Hematopoietic multipotent progenitor cell treated with erythropoietin and hydrocortisone succinate and interleukin-3 and kit ligand, for 6 days (in vitro differentiated cells): ENCODE measurements around the gene RBP5.

ENCODE experiments used
- DNase-seq: peaks from one replicate; pipeline ENCODE4 v3.0.0-alpha.2; 2015

Gene RBP5

DNA sequence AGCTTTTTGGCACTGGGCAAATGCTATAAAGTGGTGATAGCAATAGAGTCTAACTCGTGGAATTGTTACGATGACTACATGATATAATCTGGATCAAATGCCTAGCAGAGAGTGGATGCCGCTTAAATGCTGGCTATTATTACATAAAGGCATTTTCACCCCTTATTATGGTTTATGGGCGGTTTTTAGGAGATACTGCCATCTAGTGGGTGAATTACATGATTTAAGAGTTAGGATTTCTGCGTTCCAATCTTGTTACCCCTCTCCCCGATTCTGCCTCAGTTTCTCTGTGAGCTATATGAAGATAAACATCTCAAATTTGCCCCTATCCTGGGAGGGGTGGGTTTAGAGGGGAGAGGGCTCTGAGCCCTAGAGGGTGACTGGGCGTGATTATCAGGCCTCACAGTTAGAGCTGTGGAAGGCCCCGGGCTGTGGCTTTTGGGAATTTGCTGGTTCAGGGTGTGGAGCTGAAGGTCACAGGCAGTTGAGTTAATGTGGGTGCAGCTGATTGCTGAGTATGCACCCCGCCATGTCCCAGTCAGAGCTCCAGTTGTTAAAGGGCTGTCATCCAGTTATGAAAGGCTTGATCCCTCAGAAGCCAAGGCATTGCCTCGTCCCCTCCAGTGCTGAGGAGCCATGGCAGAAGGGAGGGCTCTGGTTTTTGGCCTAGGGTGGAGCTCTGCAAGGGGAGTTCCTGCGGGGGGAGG is 15.9 kb upstream of the RBP5 start:
- DNase-seq = peak; percentile 78

DNA sequence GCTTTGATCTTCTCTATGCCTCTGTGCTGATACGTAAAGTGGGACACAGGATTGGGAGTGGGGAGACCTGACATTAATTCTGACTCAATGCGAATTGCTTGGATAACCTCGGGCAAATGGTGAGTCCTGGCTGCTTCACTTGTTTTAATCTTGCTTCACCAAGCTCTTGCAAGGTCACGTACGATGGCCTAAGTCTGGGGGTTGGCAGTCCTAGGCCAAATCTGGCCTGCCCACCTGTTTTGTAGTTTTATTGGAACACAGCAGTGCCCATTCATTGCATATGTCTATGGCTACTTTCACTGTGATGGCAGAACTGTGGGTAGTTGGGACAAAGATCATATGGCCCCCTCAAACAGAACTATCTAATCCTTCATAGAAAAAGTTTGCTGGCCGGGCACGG is 14.9 kb upstream of the RBP5 start:
- no peak for DNase-seq

DNA sequence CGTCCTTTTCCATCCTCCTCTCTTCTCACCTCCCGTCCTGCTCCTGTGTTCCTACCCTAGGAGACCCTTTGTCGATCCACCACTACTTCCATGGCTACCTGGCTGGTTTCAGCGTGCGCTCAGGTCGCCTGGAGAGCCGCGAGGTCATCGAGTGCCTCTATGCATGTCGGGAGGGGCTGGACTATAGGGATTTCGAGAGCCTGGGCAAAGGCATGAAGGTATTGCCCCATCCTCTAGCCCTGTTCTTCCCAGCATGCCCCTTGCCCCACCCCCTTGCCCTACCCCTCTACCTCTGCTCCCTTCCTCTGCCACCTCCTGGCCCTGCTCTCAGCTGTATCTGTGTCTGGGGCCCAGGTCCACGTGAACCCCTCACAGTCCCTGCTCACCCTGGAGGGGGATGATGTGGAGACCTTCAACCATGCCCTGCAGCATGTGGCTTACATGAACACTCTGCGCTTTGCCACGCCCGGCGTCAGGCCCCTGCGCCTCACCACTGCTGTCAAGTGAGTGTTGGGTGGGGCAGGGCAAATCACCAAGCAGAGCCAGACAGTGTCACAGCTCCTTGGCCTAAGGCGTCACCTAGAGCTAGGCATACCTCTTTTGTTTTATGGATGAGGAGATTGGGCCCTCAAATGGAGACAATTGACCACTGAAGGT is 14.2 kb upstream of the RBP5 start:
- DNase-seq = no peak

DNA sequence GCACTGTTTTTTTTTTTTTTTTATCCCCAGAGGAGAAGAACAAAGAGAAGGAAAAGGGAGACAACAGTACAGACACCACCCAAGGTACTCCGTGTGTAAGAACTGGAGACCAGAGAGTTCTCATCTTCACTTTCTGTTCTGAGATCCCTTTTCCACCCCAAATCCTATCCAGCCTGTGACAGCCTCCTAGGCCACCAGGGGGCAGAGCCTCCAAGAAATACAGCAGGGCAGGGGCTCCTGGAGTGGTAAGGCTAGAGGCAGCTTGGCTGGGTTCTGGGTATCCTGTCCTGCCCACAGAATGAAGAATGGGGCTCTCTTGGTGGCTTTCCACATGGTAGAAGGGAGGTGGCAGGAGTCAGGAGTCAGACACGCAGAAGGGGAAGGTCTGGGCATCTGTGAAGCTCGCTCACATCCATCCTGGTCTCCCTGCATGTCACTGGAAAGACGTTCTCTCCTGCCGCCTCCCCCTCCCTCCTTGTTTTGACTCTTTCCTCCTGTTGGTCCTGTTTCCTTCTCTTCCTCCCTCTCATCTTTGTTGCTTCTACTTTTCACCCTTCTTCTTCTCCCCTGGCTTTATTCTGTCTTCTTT is 13.5 kb upstream of the RBP5 start:
- peak; percentile 85 for DNase-seq

DNA sequence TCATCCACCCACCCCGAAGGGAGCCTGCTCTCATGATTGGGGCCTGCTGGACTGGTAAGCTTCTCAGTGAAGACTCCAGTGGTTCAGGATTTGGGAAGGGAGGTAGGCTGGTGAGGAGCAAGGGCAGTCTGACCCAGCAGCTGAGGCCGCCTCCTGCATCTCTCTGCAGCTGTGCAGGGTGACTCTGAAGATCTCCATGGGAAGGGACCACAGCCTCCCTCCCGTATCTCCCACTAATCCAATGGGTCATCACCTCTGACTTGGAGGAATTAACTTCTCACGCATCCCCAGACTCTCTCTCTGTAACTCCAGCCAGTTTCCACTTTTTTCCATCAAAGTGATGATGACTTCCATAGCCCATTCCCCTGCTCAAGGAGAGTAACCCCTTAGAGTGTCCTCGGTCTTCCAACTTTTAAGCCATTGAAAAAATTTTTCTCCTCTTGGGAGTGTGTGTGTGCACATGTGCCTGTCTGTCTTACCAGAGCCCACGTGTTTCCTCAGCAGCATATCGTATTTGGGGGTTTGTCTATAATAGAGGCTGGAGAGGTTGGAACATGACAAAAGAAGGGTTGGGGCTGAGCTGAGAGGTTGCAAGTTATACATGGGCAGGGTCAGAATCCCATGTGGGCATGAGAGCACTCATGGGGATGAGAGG is 12.8 kb upstream of the RBP5 start:
- DNase-seq = no peak

DNA sequence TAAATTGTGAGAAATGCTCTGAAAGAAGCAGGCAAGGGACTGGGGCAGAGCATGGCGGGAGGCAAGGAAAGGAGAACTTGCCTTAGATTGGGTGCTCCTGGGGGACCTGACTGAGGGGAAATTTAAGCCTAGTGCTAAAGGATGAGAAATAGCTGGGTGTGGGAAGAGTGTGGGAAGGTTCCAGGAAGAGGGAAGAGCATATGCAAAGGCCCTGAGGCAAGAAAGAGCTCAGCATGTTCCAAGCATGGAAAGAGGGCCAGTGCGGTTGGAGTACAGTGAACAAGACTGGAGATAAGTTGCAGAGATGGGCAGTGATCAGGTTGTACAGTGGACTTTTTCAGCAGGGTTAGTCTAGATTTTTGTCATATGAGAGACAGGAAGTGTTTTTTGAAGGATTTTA is 10.5 kb upstream of the RBP5 start:
- DNase-seq = no peak

DNA sequence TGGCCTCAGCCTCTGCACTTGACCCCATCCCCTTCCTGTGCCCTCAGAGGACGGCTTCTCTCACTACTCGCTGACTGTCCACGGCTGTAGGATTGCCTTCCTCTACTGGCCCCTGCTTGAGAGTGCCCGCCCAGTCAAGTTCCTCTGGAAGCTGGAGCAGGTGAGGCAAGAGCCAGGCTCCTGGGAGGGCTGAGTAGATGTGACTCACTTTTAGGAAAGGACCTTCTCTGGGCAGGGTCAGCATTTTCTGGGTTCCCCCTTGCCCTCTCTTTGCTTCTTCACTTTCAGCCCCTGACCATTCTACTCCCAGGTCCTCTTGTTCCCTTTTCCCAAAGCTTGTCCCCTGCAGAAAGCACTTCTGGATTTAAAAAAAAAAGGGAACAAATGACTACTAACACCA is 9.2 kb upstream of the RBP5 start:
- DNase-seq = no peak

DNA sequence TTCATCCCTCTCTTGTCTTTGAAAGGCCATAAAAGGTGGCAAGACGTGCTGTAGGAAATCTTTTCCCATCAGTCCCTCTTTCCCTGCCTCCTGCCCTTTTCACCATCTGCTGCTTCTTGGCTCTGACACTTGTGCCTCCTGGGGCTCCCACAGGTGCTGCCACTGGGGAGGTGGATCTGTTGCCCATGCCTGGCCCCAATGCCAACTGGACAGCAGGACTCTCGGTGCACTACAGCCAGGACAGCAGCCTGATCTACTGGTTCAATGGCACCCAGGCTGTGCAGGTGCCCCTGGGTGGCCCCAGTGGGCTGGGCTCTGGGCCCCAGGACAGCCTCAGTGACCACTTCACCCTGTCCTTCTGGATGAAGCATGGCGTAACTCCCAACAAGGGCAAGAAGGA is 8.0 kb upstream of the RBP5 start:
- no peak for DNase-seq

DNA sequence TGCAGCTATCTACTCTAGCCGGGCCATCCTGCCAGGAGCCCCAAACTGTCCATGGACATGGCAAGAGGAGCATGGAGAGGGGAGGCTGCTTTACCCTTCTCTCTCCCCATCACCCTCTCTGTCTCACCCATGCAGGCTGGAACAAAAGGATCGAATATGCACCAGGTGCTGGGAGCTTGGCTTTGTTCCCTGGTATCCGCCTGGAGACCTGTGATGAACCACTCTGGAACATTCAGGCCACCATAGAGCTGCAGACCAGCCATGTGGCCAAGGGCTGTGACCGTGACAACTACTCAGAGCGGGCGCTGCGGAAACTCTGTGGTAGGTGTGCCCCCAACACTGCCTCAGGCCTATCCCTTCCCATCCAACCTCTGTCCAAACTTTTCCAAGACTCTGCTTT is 7.4 kb upstream of the RBP5 start:
- no peak for DNase-seq

DNA sequence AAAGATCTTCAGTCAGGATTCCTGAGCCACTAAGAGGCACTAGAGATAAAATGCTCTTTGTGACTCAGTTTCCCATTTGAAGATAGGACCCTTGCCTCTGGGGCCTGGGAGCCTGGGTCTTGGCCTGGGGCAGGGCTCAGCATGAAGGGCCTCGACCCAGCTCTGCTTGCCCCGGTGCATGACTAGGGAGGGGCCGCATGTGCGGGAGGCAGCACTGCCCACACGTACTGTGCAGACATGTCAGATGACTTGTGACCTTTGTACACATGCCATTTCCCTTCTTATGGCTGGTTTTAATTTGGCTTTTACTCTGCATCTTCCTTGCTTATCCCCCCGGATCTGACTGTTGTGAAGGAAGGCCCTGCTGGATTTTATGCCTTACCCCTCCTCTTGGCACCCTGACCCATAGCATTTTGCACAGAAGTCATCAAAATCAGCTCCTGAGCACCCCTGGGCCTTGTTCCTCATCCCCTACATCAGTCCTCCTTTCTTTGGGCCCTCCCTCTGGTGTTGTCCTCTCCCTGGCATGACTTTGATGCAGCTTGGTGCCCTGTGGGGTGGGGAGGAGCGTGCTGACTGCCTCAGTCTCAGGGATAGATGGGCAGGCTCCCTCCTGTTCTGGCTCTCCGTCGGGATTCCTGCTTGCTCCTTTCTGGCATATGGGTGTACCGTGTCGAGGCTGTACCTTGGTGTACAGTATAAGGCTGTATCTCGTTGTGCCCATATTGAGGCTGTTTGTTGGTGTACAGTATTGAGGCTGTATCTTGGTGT is 5.9 kb upstream of the RBP5 start:
- no peak for DNase-seq

DNA sequence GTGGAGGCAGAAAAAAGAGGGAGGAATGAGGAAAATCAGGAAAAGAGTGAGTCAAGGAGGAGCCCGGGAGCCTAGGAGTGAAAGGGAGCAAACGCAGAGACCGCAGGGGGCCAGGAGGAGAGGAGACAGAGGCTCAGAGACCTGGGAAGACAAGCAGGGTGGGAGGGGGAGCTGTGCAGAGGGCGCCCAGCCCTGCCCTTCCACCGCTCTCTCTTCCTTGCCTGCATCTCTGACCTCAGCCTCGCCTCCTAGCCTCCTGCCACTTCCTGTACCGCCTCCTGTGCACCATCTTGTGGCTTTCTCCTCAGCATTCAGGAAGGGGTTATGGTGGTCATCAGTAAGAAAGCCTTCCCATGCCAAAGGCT is 2.8 kb upstream of the RBP5 start:
- DNase-seq = peak; percentile 64

DNA sequence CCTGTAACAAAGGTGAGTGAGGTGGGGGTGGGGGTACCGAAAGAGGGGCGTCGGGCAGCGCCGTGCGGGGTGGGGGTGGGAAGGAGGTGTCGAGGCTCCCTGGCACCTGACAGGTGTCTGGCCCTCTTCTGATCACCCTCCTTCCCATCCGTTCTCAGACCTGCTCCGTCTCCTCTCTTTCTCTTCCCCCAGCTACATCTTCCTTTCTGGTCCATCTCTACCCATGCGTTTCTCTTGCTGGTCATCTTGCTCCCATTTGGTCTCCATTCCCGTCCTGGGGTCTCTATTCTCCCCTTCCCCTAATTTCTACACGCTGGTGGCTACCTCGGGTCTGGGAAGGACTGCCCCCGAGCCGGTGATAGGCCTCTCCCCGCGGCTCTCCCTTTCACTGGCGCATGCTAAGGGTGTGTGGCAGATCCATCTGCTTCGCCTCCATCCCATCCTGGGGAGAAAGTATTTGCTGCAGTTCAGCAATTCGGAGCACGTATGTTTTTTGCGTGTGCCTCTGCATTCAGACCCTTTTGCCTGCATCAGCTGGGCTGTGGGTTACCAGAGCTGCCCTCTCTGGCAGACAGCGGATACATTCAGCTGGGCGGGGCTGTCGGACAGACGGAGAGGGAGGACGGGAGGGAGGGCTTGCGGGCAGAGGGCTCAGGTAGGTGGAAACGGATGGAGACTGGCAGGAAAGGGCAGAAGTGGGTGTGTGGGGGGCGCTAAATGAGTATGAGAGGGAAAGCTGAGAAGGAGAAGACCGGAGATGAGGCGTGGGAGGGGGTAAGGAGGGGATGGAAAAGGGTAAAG is 2.2 kb upstream of the RBP5 start:
- peak; percentile 68 for DNase-seq

DNA sequence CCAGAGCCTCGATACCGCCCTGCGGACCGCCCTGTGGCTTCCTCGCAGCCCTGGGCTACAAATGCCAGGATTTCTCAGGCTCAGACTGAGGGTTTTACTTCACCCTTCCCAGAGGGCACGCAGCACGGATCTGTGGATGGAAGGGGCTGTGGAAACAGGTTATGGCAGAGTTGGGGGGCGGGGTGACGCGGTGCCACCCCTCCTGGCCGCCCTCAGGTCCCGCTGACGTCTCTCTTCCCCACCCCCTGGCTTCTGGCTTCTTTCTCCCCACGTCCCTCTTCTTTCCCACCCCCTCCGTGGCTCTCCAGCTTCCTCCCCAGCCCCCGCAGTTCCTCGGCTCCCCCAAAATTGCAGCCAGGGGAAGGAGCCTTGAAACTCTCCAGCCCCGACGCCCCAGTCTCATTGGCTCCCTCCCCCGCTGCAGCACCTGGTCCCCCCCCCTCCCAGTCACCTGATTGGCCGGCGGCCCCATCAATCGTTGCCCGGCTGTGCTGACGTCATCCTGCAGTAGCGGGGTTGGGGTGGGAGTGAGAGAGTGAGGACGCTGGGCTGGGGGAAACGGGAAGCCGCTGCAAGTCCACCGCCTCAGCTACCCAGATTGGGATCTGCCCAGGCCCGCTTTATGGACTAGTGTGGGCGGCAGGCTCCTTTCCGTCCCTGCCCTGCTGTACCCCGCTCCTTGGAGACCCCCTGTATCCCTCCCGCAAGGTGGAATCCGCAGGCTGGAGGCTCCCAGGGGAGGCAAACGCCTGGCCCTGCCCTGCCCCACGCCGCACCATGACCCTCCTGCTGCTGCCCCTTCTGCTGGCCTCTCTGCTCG is 1.4 kb upstream of the RBP5 start, which contains the start of gene CLSTN3:
CLSTN3 (plus strand) TSS at position 500 of the 820 bp plus-strand sequence; CDS start at position 778, 278 bp downstream.
- peak; percentile 80 for DNase-seq

DNA sequence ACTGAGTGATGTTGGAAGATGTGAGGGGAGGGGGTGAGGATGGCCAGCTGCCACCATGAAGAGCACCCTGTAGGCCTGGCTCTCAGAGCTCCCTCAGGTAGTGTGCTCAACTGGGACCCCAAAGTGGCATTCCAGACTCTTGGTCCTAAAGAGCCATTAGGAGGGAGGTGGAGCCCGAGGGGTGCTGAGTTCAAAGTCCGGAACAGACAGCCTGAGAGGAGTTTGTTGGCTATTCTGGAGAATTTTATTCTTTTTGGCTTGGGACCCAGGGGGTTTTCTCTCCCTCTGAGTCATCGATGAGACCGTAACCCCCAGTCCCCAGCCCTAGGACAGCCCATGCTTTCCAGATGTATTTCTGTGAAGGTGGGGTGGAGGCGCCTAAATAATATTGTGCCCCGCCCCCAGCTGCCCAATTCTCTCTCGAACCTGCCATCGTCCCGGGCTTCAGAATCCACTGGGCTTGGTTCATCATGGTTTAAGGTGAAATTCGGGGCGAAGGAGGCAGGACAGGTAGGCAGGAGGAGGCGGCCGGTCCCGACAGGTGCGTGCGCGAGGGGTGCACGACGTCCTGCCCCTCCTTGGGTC is 690 bp upstream of the RBP5 start:
- no peak for DNase-seq

DNA sequence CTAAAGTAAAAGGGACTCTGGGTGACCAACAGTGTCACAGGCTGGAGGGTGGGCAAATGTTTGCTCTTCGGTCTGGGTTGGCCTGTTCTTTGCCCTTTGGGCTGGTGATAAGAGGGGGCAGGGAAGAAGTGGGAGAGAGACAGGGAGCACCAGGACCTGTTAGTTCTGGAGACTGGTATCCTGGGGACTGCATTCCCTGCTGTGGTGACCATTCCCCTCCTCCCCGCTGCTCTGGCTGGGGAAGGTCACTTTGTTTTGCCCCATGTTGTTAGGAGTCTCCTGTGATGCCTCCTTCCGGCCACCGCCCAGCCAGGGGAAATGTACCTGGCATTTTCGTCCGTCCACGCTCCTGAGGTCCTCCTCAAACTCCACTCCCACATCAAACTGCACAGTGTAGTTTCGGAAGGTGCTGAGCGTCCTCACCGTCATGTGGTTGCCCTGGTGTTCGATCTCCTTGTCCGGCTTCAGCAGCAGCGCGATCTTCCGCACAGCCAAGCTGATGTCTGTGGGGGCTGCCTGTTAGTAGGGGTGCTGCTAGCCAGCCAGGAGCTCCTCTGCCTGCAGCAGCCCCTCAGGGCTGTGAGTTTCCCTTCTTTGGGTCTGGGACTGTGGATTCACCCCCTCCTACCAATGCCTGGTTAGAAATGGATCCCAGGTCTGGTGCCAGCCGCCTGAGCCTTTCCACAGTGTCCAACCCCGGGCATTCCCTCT is 618 bp downstream of the RBP5 start:
- no peak for DNase-seq

DNA sequence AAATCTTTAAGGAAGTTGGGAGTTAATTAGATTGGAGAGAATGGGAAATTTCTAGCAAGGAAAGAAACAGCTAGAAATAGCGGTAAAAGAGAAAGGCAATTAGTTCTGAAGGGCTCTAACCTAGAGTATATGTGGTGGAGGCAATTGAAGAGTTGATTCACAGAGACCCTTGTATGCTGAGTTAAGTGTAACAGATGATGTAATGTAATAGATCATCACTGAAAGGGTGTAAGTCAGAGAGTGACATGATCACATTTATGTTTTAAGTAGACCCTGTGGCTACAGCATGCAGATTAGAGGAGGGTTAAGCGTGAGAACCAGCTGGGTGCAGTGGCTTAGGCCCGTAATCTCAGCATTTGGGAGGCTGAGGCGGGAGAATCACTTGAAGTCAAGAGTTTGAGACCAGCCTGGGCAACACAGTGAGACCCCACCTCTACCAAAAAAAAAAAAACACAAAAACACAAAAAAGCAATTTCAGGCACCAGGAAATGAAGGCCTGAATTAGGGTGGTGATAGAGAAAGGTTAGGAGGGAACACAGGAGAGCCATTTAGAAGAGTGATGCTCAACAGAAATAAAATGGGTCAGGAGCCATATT is 3.0 kb downstream of the RBP5 start:
- no peak for DNase-seq

DNA sequence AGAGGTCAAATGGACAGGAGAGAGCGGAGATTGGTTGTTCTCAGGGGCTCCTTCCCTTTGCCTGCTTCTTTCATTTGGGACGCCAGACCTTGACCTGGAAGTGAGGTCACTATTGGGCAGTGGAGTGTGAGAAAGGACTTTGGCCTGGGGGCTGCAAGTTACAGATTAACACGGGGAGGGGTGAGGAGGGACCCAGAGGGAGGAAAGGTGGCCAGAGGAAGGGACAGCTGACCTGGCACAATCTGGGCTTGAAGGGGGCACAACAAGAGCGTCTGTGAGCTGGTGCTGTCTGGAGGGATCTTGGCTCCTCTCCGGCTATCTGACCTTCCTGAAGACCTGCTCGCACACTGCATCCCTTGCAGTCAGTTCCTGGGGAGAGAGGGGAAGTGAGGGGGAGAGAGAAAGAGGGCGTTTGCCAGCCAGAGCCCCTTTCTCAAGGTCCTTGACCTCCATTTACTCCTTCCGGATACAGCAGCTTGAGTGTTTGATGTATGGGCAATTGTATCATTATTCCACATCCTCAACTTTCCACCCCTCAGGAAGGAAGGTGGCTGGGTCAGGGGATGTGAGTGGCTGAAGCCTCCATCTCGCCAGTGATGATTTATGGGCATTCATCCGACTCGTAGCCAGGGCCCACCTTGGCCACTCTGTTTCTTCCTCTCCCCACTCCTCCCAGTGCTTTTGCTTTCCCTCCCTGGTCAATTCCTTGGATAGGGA is 4.7 kb downstream of the RBP5 start:
- DNase-seq = no peak

DNA sequence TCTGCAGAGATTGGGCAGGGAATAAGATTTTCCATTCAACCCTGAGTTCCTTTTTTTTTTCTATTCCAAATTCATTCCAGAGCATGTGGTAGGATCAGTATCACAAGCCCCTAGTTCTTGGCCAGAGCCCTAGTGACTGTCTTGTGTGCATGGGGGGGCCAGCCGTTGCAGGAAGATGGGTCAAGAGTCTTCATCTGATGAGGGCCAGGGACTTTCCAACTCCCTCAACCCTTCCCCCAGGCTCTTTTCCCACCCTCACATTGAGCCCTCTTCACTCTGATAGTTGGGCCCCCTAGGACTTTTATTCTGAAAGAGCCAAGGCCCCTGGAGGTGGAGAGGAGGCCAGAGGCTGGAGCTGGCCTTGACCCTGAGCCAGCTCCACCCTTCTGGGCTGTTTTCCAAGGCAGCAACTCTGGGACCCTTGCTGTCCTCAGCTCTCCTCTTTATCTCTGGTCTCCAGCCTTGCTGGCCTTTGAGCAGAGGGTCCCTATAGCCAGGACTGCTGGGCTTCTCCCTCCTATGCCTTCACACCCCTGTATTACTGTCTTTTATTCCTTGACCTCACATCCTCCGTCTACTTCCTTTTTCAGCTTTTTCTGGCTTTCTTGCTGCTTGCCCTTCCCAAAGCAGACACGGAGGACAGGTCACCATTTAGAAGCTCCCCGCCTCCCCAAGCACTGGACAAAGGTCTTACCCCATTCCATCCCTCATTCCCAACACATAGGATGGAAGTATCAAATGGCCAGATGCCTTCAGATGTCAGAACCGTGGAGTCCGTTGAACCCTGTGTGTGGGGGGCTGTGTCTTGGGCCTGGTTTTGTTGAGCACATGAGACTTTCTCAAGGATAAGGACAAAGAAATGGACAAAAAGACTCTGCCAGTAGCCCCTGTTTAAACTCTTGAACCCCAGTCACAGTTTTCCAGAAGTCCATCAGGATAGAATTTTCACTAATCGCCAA is 5.6 kb downstream of the RBP5 start:
- DNase-seq = peak; percentile 65
